HepG2 (cell line): ENCODE data around the gene TIMM8B. TPM values are rescaled to one million over a fixed set of nuclear protein-coding genes. Genes with fewer than 3 reads are reported as not detected.

Experiments used
- ADNP ChIP-seq: sonication (generic); formaldehyde crosslinking; IDR thresholded peaks from 2 replicates; pipeline ENCODE4 v1.4.0; 2020; ENCODE audit warnings: missing genetic modification reagents
- AKNA ChIP-seq: sonication (generic); formaldehyde crosslinking; IDR thresholded peaks from 2 replicates; pipeline ENCODE4 v1.4.0; 2020; ENCODE audit warnings: missing genetic modification reagents, borderline replicate concordance
- ATF7 ChIP-seq, 2 experiments: fragments of 450-650 bp in 1 of 2; sonication (generic) in 1 of 2; formaldehyde crosslinking in 1 of 2; IDR thresholded peaks; 2 replicates each; pipeline versions ENCODE4 v1.4.0 to v1.6.1; 2016 to 2020; ENCODE audit warnings: antibody characterized with exemption in 1 of 2, mild to moderate bottlenecking in 1 of 2, missing genetic modification reagents in 1 of 2
- GATAD2A ChIP-seq: IDR thresholded peaks from 2 replicates; pipeline ENCODE4 v1.6.1; 2016
- POGK ChIP-seq: sonication (generic); formaldehyde crosslinking; conservative IDR thresholded peaks from 2 replicates; pipeline ENCODE4 v1.8.0; 2022; ENCODE audit warnings: mild to moderate bottlenecking, moderate library complexity, missing genetic modification reagents
- ZNF136 ChIP-seq: sonication (generic); formaldehyde crosslinking; IDR thresholded peaks from 2 replicates; pipeline ENCODE4 v1.8.1; 2022; ENCODE audit warnings: low read depth, mild to moderate bottlenecking, moderate library complexity, missing genetic modification reagents
- ZNF138 ChIP-seq: sonication (generic); formaldehyde crosslinking; IDR thresholded peaks from 2 replicates; pipeline ENCODE4 v1.5.0; 2020; ENCODE audit warnings: mild to moderate bottlenecking, low read depth, missing genetic modification reagents
- ZNF142 ChIP-seq: sonication (generic); formaldehyde crosslinking; IDR thresholded peaks from 2 replicates; pipeline ENCODE4 v1.4.0; 2020; ENCODE audit warnings: missing genetic modification reagents
- ZNF512B ChIP-seq: sonication (generic); formaldehyde crosslinking; IDR thresholded peaks from 2 replicates; pipeline ENCODE4 v1.5.1; 2020; ENCODE audit warnings: missing genetic modification reagents, mild to moderate bottlenecking, borderline replicate concordance
- ZNF567 ChIP-seq: sonication (generic); formaldehyde crosslinking; IDR thresholded peaks from 2 replicates; pipeline ENCODE4 v1.8.1; 2023; ENCODE audit warnings: mild to moderate bottlenecking, missing genetic modification reagents, borderline replicate concordance
- ZNF672 ChIP-seq: sonication (generic); formaldehyde crosslinking; IDR thresholded peaks from 2 replicates; pipeline ENCODE4 v1.8.1; 2022; ENCODE audit warnings: missing genetic modification reagents
- ZNF720 ChIP-seq: sonication (generic); formaldehyde crosslinking; IDR thresholded peaks from 2 replicates; pipeline ENCODE4 v1.4.0; 2020; ENCODE audit warnings: missing genetic modification reagents
- polyA plus RNA-seq, 8 experiments: library from polyadenylated mRNA; depleted of rRNA in 3 of 8; stranded (reverse) in 7 of 8; unstranded in 1 of 8; fragments of >200 nt; fragmentation: Illumina TruSeq in 4 of 8; extraction: Trizol in 4 of 8; gene quantifications; 2 replicates each; pipeline versions ENCODE4 v1.2.1 to v1.2.3, GENCODE V29; 2011 to 2016; ENCODE audit warnings: low read depth in 4 of 8, missing spikeins in 1 of 8, mixed read lengths in 1 of 8; ENCODE audit not compliant: insufficient read depth in 1 of 8
- total RNA-seq, 5 experiments: library from RNA; depleted of rRNA; stranded (reverse); fragments of >200 nt; fragmentation: Illumina TruSeq; extraction: Trizol; gene quantifications; 2 replicates each; pipeline ENCODE4 v1.2.3, GENCODE V29; 2016; ENCODE audit warnings: low read depth in 1 of 5

Gene TIMM8B
- total and polyA plus RNA-seq, 2 of the 13 experiments (the other 11 are each of a cell fraction or from before 2014, with no cell fraction given) = 84.5 to 98.3 TPM

GRCh38 chr11:112086422-112087191 is at the start of gene TIMM8B, which contains the start of gene SDHD (continued):
- no peak for TF ChIP-seq ZNF142
- peak; percentile 56; the same call in 1 of the 2 replicates for TF ChIP-seq POGK (CRISPR knock-in tag)
- TF ChIP-seq ZNF567 (CRISPR knock-in tag) = peak; percentile 57; the same call in 1 of the 2 replicates
- TF ChIP-seq ATF7 (IDR thresholded peaks at IDR 0.05) = no peak
- TF ChIP-seq ATF7 (CRISPR knock-in tag; IDR thresholded peaks at IDR 0.05) = peak; percentile 20; the same call in 1 of the 2 replicates
- TF ChIP-seq GATAD2A = peak; percentile 55; the same call in 1 of the 2 replicates
- no peak for TF ChIP-seq ZNF720 (CRISPR knock-in tag)
- no peak for TF ChIP-seq AKNA (CRISPR knock-in tag)
- TF ChIP-seq ZNF512B = no peak; the same call in 1 of the 2 replicates
- TF ChIP-seq ZNF138 (CRISPR knock-in tag) = 0 out of 2 replicates have a peak, but pooled peaks have one; percentile 14
- peak; percentile 66; the same call in 1 of the 2 replicates for TF ChIP-seq ZNF136 (CRISPR knock-in tag)
- TF ChIP-seq ADNP (CRISPR knock-in tag) = no peak
- no peak for TF ChIP-seq ZNF672 (CRISPR knock-in tag)
